ENCODE results near the gene PTPRD. TPM values are rescaled to one million over a fixed set of nuclear protein-coding genes. Genes with fewer than 3 reads are reported as not detected.

PTPRD gene
- total and polyA plus RNA-seq, 9 of the 15 experiments (the other 6 are each of a cell fraction or from before 2014, with no cell fraction given) = 0.11 TPM; not detected in 8

DNA sequence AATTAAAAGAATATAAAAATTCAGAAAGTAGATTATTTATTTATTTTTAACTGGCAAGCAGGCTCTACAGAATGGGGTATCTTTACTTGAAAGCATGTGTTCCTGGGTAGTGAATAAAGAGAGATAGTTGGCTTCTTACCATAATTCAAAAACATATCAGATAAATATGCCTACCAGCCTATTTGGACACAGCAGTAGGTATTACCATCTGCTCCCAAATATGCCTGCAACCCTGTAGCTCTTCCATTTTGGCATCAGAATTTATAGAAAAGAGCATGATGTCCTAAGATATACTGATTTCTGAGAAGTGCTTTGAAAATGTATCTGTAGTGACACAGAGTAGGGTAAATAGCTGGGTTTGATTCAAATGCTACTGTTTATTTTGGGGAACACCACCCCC lies 1512.7 kb downstream of the PTPRD start:
- CTCF ChIA-PET (ENCODE audit: low intra/inter-chr PET ratio) = no interaction called here
- Histone ChIP-seq H2AFZ (ENCODE audit: low read depth, low read length) (no peak overlapping the region), H3K9me3 (replicated peaks; ENCODE audit: control insufficient read depth, insufficient read depth, low read depth, low read length) (no peaks in the 10 kb centered on the region), H3K4me1 (replicated peaks in 1 of 2; ENCODE audit: control insufficient read depth in 2 of 2, insufficient read depth in 2 of 2, low read length in 2 of 2) (no peaks in the 10 kb centered on the region), H3K9me1 (ENCODE audit: control insufficient read depth, insufficient read depth, low read length) (no peaks in the 10 kb centered on the region), H3K27ac (ENCODE audit: extremely low read depth, low read depth, low read length) (no peak overlapping the region), H4K20me1 (replicated peaks; ENCODE audit: control insufficient read depth, insufficient read depth, low read length) (no peaks in the 10 kb centered on the region), H3K4me2 (ENCODE audit: insufficient read depth, low read length) (no peak overlapping the region), H3K9ac (ENCODE audit: insufficient read depth in 1 of 2, low read depth in 2 of 2, low read length in 2 of 2) (no peak overlapping the region), H3K36me3 (ENCODE audit: control insufficient read depth, insufficient read depth, low read length) (no peaks in the 10 kb centered on the region), H3K27me3 (ENCODE audit: control insufficient read depth in 2 of 2, insufficient read depth in 2 of 2, low read length in 2 of 2) (no peaks in the 10 kb centered on the region), H3K4me3 (no peak overlapping the region), H3K79me2 (ENCODE audit: control insufficient read depth, insufficient read depth, low read length) (no peaks in the 10 kb centered on the region)
- no peak for FAIRE-seq
- no TSS peak for BruUV-seq (replicated peaks)
- no peak for DNase-seq (ENCODE audit: extremely low read depth in 1 of 4, low spot score in 3 of 4)
- in situ Hi-C loops (cut with MboI) = no loop called here
- POLR2A ChIA-PET = no interaction called here
- intact Hi-C loops (cut with micrococcal nuclease) = no loop called here
- no peak for ATAC-seq
- TF ChIP-seq TEAD2 (tag; IDR thresholded peaks at IDR 0.05) (no peak), NR4A1 (CRISPR knock-in tag; IDR thresholded peaks at IDR 0.05) (no peak), NR4A1 (tag; IDR thresholded peaks at IDR 0.05) (no peak), ZSCAN32 (CRISPR knock-in tag; IDR thresholded peaks at IDR 0.05) (no peak)
- TF ChIP-seq, protein P1, sequence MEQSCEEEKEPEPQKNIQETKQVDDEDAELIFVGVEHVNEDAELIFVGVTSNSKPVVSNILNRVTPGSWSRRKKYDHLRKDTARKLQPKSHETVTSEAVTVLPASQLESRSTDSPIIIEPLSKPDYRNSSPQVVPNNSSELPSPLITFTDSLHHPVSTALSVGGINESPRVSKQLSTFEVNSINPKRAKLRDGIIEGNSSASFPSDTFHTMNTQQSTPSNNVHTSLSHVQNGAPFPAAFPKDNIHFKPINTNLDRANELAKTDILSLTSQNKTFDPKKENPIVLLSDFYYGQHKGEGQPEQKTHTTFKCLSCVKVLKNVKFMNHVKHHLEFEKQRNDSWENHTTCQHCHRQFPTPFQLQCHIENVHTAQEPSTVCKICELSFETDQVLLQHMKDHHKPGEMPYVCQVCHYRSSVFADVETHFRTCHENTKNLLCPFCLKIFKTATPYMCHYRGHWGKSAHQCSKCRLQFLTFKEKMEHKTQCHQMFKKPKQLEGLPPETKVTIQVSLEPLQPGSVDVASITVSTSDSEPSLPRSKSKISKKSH (CRISPR knock-in tag; IDR thresholded peaks at IDR 0.05) = no peak
- TF ChIP-seq, protein P2, sequence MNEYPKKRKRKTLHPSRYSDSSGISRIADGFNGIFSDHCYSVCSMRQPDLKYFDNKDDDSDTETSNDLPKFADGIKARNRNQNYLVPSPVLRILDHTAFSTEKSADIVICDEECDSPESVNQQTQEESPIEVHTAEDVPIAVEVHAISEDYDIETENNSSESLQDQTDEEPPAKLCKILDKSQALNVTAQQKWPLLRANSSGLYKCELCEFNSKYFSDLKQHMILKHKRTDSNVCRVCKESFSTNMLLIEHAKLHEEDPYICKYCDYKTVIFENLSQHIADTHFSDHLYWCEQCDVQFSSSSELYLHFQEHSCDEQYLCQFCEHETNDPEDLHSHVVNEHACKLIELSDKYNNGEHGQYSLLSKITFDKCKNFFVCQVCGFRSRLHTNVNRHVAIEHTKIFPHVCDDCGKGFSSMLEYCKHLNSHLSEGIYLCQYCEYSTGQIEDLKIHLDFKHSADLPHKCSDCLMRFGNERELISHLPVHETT (CRISPR knock-in tag; conservative IDR thresholded peaks at IDR 0.05 in 1 of 2, IDR thresholded peaks at IDR 0.05 in 1 of 2) = no peak
